ENCODE data around the gene TRIM25.

TRIM25 gene

GRCh38 chr17:56926704-56927103 lies 12.9 kb upstream of the TRIM25 start:
- DNase-seq, result no peak

DNA sequence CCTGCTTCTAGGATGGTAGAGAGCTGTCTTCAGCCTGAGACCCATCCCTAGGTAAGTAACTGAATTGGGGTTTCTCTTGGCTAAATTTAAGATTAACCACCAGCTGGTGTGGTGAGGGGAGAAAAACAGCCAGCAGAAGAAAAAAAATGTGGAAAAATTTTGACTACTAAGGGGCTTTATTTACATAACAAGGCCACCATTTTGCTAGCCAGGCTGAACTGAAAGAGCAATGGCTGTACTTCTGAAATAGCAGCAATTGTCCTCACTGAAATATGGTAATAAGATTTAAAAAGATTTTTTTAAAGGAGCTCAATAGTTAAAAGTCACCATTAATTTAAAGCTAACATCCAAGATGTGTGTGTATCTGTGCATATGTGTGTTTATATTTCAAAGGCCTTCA lies 12.4 kb upstream of the TRIM25 start:
- no peak for DNase-seq

DNA sequence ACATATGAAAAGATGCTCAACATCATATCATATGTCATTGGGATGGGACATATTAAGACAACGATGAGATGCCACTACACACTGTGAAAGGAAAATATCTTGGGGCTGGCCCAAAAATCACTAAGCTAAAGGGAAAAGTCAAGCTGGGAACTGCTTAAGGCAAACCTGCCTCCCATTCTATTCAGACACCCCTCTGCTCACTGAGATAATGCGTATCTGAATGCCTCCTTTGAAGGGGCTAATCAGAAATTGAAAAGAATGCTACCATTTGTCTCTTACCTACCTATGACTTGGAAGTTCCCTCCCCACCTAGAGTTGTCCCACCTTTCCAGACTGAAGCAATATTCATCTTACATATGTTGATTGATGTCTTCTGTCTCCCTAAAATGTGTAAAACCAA lies 11.2 kb upstream of the TRIM25 start:
- DNase-seq, result no peak

DNA sequence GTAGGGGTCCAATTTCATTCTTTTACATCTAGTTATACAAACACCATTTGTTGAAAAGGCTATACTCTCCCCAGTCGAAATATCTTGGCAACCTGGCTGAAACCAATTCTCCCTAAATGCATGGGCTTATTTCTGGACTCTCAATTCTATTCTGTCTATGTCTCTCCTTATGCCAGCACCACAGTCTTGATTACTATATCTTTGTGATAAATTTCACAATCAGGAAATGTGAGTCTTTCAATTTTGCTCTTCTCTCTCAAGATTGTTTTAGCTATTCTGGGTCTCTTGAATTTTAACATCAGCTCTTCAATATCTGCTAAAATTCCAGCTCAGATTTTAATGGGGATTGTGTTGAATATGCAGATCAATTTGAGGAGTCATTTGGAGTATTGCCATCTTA lies 5.9 kb upstream of the TRIM25 start:
- DNase-seq, result peak in 1 of 2 experiments; percentile 19

DNA sequence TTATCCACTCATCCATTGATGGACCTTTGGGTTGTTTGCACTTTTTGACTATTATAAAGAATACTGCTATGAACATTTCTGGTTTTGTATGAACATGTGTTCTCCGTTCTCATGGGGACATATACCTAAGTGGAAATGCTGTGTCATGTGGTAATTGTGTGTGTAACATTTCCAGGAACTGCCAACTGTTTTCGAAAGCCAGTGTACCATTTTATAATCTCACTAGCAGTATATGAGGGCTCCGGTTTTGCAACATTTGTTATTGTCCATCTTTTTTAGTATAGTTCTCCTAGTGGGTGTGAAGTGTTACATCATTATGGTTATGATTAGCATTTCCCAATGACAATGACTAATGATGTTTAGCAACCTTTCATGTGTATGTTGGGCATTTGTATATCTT lies 5.1 kb upstream of the TRIM25 start:
- DNase-seq, result peak; percentile 100

DNA sequence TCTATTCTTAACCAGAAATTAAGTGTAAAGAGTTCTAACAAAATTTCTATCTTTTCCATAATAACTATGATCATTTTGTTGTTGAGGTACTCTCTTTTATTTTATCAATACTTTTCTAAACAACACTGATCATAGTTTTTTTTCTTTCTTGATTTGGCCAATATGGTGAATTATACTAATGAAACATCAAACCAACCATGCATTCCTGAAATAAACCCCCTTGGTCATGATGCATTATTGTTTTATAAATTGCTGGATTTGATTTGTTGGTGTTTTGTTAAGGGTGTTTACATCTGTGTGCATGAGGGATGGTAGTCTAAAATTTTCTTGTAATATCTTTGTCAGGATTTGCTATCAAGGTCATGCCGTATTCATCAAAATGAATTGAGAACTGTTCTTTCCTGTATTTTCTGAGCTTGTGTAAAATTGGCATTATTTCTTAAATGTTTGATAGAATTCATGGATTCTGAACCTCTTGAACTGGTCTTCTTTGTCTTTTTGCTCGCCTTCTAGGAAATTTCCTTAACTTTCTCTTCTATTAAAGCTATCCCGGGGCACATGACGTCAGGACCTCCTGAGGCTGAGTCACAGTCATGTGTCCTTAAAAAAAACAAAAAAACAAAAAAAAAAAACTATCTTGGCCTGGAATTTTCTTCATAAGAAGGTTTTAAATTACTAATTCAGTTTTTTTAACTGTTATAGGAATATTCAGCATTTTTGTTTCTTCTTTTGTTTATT lies 3.9 kb upstream of the TRIM25 start:
- no peak for DNase-seq

GRCh38 chr17:56914581-56915273 lies 878 bp upstream of the TRIM25 start:
- DNase-seq, result peak in 1 of 2 experiments; percentile 40

- DNase-seq, result no peak
Measured at GRCh38 chr17:56913353-56913866, 439 bp downstream of the TRIM25 start.

- DNase-seq, result no peak
Measured at GRCh38 chr17:56913000-56913311, 893 bp downstream of the TRIM25 start.

GRCh38 chr17:56912105-56912999 lies 1.5 kb downstream of the TRIM25 start:
- peak in 1 of 2 experiments; percentile 20 for DNase-seq

DNA sequence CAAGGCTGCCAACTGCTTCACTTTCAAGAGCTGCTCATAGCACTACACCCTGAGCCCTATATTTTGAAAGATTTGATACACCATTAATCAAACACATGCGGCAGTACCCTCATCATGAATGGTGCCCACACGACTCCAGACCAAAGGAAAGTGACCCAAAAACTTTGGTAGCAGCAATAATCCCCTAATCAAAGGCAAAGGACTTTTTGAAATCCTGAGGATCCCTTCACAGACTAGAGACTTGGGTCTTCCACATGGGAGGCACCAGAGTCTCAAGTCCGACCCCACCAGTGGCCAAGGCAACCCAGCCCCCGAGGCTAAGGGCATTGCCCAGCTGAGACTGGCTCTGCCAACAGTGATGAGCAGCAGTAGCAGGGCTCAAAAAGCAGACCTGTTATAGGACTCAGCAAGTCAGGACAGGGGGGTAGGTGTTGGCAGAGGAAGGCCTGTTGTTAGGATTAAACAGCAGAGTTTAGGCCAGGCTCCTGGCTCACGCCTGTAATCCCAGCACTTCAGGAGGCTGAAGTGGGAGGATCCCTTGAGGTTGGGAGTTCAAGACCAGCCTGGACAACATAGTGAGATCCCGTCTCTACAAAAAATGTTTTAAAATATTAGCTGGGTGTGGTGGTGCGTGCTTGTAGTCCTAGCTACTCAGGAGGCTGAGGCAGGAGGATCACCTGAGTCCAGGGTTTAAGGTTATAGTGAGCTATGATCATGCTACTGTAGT lies 3.2 kb downstream of the TRIM25 start:
- DNase-seq, result no peak

DNA sequence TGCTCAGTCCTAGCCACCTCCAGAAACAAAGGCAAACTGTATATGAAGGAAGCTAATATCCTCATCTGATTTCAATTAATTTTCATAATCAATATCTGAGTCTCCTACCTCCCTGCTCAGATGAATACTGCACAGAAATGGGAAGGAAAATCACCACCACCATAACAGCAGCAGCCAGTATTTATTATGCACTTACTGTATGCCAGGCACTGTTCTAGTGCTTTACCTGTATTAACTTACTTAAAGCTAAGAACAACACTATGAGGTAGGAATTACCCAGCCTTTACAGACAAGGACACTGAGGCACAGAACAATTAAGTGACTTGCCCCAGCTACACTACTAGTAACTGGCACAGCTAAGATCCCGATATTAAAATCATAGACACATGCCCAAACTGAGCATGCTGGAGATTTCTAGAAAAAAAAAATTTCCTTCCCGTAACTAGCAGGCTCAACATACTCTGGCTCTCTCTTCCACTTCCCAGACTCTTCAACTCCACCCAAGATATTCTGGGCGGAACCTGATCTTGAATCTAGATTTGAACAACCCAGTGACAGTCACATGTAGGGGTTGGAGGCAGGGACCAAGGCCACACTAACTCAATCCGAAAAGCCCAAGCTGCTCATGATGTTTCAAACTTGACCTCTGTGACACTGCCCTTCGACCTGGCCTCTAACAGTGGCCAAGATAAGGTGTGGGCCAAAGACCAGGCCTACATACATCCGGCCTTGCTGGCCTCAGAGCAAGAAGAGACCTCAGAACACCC lies 3.9 kb downstream of the TRIM25 start:
- no peak for DNase-seq

GRCh38 chr17:56908001-56908542 lies 5.8 kb downstream of the TRIM25 start:
- peak; percentile 88 to 91 for DNase-seq

- no peak for DNase-seq
Measured at GRCh38 chr17:56903560-56903959, 10.3 kb downstream of the TRIM25 start.

DNA sequence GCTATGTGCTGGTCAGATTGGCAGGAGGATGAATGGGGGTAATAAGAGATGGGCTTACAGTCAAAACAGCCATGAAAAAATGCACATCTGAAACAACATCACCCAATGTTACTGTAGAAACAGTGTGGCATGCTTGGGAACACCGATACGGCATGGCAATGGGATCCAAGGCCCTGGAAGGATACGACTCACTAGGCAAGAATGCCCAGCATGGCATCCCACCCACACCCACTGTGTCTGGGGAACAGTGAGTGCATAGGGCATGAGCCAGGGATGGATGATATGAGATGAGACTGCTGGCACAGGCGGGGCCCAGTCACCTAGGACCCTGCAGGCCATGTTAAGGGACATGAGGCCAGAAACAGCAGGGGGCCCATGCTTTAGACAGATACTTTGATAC lies 11.5 kb downstream of the TRIM25 start:
- DNase-seq, result no peak

- no peak for DNase-seq
Measured at GRCh38 chr17:56899403-56899802, 14.4 kb downstream of the TRIM25 start.

- no peak for DNase-seq
Measured at GRCh38 chr17:56898874-56899273, 15.0 kb downstream of the TRIM25 start.

GRCh38 chr17:56897646-56898424 lies 16.0 kb downstream of the TRIM25 start:
- no peak for DNase-seq

- no peak for DNase-seq
Measured at GRCh38 chr17:56896968-56897359, 16.9 kb downstream of the TRIM25 start.

- DNase-seq, result no peak
Measured at GRCh38 chr17:56896217-56896967, 17.5 kb downstream of the TRIM25 start.

Data from AML-193 (cell line).